ENCODE results near the gene RAB5B. TPM values are rescaled to one million over a fixed set of nuclear protein-coding genes. Genes with fewer than 3 reads are reported as not detected.

The RAB5B gene
- total and polyA plus RNA-seq, 2 donors (not counting 3 experiments of a cell fraction or from before 2014, with no cell fraction given): 103 to 105 TPM

DNA sequence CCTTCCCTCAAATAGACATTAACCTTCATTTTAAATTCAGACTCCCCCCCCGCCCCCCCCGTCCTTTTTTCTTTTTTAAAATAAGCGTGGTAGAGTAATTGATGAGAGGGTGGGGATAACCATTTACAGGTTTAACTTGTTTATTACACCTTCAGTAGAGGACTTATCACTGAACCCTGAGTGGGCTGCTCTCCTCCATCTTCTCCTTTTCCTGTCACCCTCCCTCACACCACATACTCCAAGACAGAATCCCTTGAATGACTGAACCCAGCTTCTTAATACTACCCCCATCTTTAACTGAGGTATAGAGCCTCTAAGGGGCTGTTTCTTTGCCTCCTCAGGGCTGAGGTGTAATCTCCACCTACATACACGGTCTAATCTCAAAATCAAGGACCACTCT, 43.3 kb downstream of the RAB5B start:
- Histone ChIP-seq H3K4me2 (ENCODE audit: insufficient read depth, low read length) (no peak overlapping the region), H2AFZ (ENCODE audit: low read depth, low read length) (no peak overlapping the region), H4K20me1 (replicated peaks; ENCODE audit: control insufficient read depth, extremely low read depth, insufficient read depth, low read length) (no peaks in the 10 kb centered on the region), H3K9me1 (replicated peaks; ENCODE audit: control insufficient read depth, extremely low read depth, insufficient read depth, low read length) (no peaks in the 10 kb centered on the region), H3K79me2 (ENCODE audit: control insufficient read depth, insufficient read depth, low read length) (no peaks in the 10 kb centered on the region), H3K27me3 (ENCODE audit: control insufficient read depth in 2 of 2, insufficient read depth in 2 of 2, low read length in 2 of 2) (no peaks in the 10 kb centered on the region), H3K4me3 (replicated peaks in 1 of 3; ENCODE audit: insufficient read depth in 1 of 3, low read depth in 1 of 3, low read length in 3 of 3) (no peak overlapping the region), H3K4me1 (ENCODE audit: control insufficient read depth, extremely low read depth, insufficient read depth, low read length) (no peaks in the 10 kb centered on the region), H3K27ac (ENCODE audit: insufficient read depth, low read depth, low read length) (no peak overlapping the region), H3K9ac (replicated peaks; ENCODE audit: extremely low read depth, insufficient read depth, low read length) (no peak overlapping the region), H3K9me3 (replicated peaks; ENCODE audit: control insufficient read depth, insufficient read depth, low read length) (no peaks in the 10 kb centered on the region), H3K36me3 (ENCODE audit: control insufficient read depth in 2 of 2, extremely low read depth in 1 of 2, insufficient read depth in 2 of 2, low read length in 2 of 2) (no peaks in the 10 kb centered on the region)
- dilution Hi-C loops (cut with MboI; ENCODE audit: extremely low pct_ligation_motif_present, low sequenced_read_pairs) (no loop called here), intact Hi-C loops (cut with micrococcal nuclease) (no loop called here)
- TF ChIP-seq MYC (IDR thresholded peaks at IDR 0.05; ENCODE audit: low read depth, low read length) (no peak), POLR2AphosphoS5 (IDR thresholded peaks at IDR 0.05; ENCODE audit: insufficient read depth, low read depth, low read length) (no peak), EZH2 (IDR thresholded peaks at IDR 0.05; ENCODE audit: borderline replicate concordance, low read depth, low read length, severe bottlenecking) (no peak), FOS (IDR thresholded peaks at IDR 0.05; ENCODE audit: borderline replicate concordance, insufficient read depth, low read length) (no peak), GATA2 (IDR thresholded peaks at IDR 0.05; ENCODE audit: insufficient read depth, insufficient read length, low read depth, low read length) (no peak), JUN (IDR thresholded peaks at IDR 0.05; ENCODE audit: borderline replicate concordance, insufficient read depth, insufficient read length, low read depth) (no peak)
- POLR2A ChIA-PET: no interaction called here
- CTCF ChIA-PET: no interaction called here
- FAIRE-seq (no peak), DNase-seq (ENCODE audit: low read depth, low spot score) (no peak)
- no TSS peak for BruUV-seq (replicated peaks)

DNA sequence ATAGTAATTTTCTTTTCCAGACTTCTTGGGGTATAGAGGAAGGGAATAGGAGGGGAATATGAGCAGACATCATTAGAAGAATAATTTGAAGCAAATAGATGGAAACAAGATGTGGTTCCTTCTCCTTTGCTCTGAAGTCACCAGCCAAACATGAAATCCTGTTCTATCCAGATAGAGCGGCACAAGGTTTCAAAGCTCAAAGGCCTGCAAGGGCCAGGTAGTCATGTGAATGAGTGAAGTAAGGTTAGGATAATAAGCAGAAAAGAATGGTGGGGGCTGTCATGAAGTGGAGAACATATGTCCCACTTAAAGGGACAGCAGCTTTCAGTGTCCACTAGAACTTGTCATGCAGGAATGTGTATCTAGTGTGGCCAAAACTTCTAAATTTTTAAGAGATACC, 44.5 kb downstream of the RAB5B start:
- Histone ChIP-seq H3K9me1 (replicated peaks; ENCODE audit: control insufficient read depth, extremely low read depth, insufficient read depth, low read length) (no peaks in the 10 kb centered on the region), H2AFZ (ENCODE audit: low read depth, low read length) (no peak overlapping the region), H3K79me2 (ENCODE audit: control insufficient read depth, insufficient read depth, low read length) (no peaks in the 10 kb centered on the region), H3K4me3 (replicated peaks in 1 of 3; ENCODE audit: insufficient read depth in 1 of 3, low read depth in 1 of 3, low read length in 3 of 3) (no peak overlapping the region), H3K27me3 (ENCODE audit: control insufficient read depth in 2 of 2, insufficient read depth in 2 of 2, low read length in 2 of 2) (no peaks in the 10 kb centered on the region), H4K20me1 (replicated peaks; ENCODE audit: control insufficient read depth, extremely low read depth, insufficient read depth, low read length) (no peaks in the 10 kb centered on the region), H3K36me3 (ENCODE audit: control insufficient read depth in 2 of 2, extremely low read depth in 1 of 2, insufficient read depth in 2 of 2, low read length in 2 of 2) (no peaks in the 10 kb centered on the region), H3K4me2 (ENCODE audit: insufficient read depth, low read length) (no peak overlapping the region), H3K4me1 (ENCODE audit: control insufficient read depth, extremely low read depth, insufficient read depth, low read length) (no peaks in the 10 kb centered on the region), H3K9ac (replicated peaks; ENCODE audit: extremely low read depth, insufficient read depth, low read length) (no peak overlapping the region), H3K27ac (ENCODE audit: insufficient read depth, low read depth, low read length) (no peak overlapping the region), H3K9me3 (replicated peaks; ENCODE audit: control insufficient read depth, insufficient read depth, low read length) (no peaks in the 10 kb centered on the region)
- ChIA-PET CTCF (interaction anchor here (1.2 kb wide), 1 partner anchor 22 kb away, joined by 5 read pairs; no protein-coding TSS in a partner anchor), POLR2A (no interaction called here)
- no peak for FAIRE-seq
- intact Hi-C loops (cut with micrococcal nuclease) (no loop called here), dilution Hi-C loops (cut with MboI; ENCODE audit: extremely low pct_ligation_motif_present, low sequenced_read_pairs) (no loop called here)
- TF ChIP-seq GATA2 (IDR thresholded peaks at IDR 0.05; ENCODE audit: insufficient read depth, insufficient read length, low read depth, low read length) (no peak), POLR2A (IDR thresholded peaks at IDR 0.05; ENCODE audit: low read depth, low read length) (no peak), POLR2AphosphoS5 (IDR thresholded peaks at IDR 0.05; ENCODE audit: insufficient read depth, low read depth, low read length) (no peak), FOS (IDR thresholded peaks at IDR 0.05; ENCODE audit: borderline replicate concordance, insufficient read depth, low read length) (no peak), MYC (IDR thresholded peaks at IDR 0.05; ENCODE audit: low read depth, low read length) (no peak), EZH2 (IDR thresholded peaks at IDR 0.05; ENCODE audit: borderline replicate concordance, low read depth, low read length, severe bottlenecking) (no peak), JUN (IDR thresholded peaks at IDR 0.05; ENCODE audit: borderline replicate concordance, insufficient read depth, insufficient read length, low read depth) (no peak)
- TF ChIP-seq, protein P1, sequence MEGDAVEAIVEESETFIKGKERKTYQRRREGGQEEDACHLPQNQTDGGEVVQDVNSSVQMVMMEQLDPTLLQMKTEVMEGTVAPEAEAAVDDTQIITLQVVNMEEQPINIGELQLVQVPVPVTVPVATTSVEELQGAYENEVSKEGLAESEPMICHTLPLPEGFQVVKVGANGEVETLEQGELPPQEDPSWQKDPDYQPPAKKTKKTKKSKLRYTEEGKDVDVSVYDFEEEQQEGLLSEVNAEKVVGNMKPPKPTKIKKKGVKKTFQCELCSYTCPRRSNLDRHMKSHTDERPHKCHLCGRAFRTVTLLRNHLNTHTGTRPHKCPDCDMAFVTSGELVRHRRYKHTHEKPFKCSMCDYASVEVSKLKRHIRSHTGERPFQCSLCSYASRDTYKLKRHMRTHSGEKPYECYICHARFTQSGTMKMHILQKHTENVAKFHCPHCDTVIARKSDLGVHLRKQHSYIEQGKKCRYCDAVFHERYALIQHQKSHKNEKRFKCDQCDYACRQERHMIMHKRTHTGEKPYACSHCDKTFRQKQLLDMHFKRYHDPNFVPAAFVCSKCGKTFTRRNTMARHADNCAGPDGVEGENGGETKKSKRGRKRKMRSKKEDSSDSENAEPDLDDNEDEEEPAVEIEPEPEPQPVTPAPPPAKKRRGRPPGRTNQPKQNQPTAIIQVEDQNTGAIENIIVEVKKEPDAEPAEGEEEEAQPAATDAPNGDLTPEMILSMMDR (IDR thresholded peaks at IDR 0.05; ENCODE audit: extremely low read depth in 1 of 2, insufficient read depth in 1 of 2, low read depth in 1 of 2, low read length in 2 of 2): no peak
- BruUV-seq (replicated peaks): no TSS peak
- no peak for DNase-seq (ENCODE audit: low read depth, low spot score)

Measured in endothelial cell of umbilical vein (primary cell).